Stimulated activated CD8-positive, alpha-beta memory T cell treated with anti-CD3 and anti-CD28 coated beads, Interleukin-4, amount 100 ng/mL, for 1 hour (primary cell): ENCODE measurements around the gene SLC25A48.
"Not testable (repeated sequence)": the region's sequence is repeated elsewhere in the genome, so short reads cannot be mapped to it uniquely, and the experiment has no call there.

Source experiments
- DNase-seq, 2 donors: peaks; one replicate each; pipeline ENCODE4 v3.0.0-alpha.2; 2020; ENCODE audit warnings: low read depth in 2 of 2, low spot score in 1 of 2

SLC25A48 gene

DNA sequence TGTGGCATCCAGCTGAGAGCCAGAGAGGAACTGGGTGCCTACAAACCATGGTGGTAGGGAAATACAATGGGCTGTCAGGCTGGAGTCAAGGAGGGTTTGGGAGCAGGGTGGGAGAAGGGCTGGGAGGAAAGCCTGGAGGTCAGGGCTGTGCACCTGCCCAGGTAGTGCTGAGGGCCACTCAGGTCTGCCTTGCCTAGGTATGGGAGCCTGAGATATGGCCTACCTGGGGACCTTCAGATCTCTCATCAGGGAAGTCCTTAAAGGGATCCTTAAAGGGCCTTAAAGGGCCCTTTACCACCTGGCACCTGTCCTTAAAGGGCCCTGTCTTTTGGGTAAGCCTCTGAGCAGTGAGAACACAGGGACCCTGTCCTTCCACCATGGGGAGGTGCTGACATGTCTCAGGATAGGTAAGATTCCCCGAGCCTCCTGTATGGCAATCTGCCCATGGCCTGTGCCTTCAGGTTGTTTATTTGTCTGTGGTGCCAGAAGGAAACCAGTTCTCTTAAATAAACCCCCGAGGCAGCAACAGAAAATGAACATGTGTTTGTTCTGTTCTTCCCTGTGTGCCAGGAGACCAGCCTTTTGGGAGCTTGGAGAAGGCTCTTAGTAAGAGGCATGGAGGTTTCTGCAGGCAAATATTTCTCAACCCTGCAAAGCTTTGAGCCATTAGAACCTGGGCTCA lies 23.3 kb downstream of the SLC25A48 start:
- DNase-seq = no peak

DNA sequence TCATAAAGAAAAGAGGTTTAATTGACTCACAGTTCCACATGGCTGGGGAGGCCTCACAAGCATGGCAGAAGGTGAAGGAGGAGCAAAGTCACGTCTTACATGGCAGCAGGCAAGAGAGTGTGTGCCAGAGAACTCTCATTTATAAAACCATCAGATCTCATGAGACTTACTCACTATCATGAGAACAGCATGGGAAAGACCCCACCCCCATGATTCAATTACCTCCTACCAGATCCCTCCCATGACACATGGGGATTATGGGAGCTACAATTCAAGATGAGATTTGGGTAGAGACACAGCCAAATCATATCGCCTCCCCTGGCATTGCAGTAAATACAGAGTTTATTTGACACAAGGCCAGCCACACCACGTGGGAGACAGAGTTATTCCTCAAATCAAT lies 24.7 kb downstream of the SLC25A48 start:
- DNase-seq = not testable (repeated sequence)

DNA sequence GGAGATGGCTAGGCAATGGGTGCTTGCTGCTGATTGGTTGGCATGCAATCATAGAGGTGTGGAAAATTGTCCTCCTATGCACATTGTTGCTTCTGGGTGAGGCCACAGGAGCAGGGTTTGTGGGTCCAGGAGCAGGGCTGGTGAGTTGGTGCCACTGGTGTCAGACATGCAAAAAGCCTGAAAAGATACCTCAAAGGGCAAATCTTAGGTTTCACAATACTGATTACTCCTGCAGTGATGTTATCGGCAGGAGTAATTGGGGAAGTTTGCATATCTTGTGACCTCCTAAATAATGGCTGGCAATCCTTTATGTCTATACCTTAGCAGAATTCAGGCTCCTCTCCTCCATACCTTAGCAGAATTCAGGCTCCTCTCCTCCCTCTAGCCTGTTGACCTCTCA lies 25.2 kb downstream of the SLC25A48 start:
- DNase-seq = no peak

DNA sequence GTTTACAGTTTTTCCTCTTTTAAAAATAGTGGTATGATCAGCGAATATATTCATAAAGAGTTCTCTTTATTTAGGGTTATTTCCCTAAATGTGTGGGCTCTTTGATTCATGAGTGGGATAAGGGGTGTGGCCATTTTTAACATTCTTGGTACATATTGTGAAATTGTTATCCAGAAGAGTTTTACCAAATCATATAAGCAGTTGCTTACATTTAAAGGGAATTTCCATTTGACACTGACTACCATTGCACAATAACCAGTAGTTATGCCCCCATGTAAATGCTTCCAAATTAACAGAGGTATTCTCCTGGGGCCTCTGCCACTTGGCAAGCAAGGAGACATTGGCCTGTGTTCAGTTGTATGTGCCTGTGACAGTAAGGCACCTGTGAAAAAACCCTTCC lies 27.2 kb downstream of the SLC25A48 start:
- no peak for DNase-seq

DNA sequence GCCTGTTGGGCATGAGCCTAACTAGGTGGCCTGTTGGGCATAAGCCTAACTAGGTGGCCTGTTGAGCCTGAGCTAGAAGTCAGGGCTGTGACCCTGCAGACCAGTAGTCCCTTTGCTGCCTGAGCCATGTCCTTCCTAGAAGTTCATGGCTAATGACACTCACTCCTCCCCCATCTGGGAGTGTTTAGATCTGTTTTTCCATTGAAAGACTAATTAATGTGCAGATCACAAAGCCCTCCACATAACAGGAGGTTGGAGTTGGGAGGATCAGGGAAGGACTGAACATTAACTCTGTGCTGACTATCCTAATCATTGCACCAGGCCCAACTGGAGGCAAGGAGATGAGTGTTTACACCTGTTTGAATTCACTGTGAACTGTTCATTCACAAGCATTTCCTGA lies 27.6 kb downstream of the SLC25A48 start:
- no peak for DNase-seq

DNA sequence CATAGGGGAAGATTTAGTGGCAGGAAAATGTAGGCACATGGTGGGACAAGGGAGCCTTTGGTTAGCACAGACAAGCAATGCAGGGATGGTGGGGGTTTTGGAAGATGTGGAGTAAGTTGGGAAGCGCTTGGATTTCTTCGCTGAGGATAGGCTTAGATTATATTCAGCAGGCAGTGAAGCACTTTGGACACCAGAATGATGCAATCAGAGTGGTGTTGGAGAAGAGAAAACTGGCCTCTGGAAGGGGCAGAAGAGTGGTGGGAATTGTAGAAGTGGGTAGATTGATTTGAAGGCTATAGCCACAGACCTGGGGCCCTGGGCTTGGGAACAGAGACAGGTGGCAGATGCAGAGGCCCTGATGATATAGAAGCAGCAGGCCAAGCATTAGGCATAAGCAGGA lies 28.3 kb downstream of the SLC25A48 start:
- no peak for DNase-seq

DNA sequence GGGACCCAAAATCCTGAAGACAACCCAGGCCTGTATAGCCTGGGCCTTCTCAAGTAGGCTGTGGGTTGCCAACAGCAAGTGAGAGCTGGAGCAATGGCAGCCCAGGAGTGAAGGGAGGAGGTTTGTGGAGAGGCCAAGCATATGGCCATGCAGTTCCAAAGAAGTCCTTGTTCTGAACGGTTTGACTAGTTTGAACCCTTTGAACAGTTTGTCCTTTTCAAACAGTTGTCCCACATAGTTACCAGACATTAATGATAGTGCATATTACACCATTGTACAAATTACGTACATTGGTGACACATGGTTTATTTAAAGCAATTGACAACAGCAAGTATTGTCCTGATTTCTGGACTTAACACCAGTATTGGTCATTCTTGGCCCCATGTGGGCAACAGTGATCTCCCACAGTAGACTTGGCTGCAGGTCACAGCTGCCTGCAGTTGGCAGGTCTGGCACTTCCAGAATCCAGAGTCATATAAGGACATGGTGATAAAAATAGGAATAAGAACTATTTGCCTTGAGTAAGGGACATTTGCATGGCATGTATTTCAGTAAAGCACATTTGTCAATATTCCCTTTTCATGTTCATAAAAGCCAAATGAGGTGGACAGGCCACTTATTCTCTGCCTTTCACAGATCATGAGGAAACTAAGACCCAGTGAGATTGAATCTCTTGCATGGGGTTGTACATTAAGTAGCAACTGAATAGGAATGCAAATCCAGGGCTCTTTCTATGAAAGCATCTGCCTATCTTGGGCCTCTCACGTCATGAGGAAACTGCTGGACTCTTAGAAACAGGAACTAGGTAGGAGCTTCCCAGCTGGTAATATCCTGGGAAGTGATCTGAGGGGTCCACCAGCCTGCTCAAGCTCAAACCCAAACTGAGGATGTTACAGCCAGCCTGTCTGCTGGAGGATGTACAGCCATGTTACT lies 30.3 kb downstream of the SLC25A48 start:
- DNase-seq = no peak

DNA sequence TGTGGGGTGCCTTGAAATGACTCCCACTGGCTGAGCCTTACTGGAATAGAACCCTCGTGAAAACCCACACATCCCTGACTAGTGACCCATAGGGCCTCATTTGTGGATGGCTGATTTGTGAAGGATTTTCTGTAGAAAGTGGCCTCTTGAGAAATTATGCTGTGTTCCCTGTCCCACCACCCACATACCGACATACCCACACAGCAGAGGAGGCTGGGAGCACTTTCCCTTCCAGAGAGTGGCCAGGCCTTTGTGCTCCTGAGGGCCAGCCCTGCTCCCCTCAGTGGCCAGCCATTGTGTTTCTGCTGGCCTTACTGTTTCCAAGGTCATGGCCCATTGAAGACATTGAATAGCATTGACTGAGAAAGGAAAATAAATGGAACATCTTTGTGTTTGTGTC lies 31.6 kb downstream of the SLC25A48 start:
- DNase-seq = no peak

DNA sequence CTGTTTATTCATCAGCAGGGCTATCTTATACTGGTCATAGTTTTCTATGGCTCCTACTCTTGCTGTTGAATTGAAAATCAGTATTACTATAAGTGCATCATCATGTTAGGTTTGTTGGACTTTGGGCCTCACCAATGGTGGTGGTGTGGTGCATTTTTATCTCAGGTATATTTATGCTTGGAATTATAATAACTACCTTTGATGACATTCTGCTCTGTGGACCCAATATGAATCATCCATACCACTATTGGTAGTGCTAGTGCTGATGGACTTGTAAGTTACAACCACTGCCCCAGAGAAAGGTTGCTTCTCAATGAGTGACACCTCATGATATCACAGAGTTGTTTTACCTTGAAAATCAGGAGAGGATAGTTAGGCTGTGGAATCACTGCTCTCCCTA lies 33.1 kb downstream of the SLC25A48 start:
- no peak for DNase-seq

DNA sequence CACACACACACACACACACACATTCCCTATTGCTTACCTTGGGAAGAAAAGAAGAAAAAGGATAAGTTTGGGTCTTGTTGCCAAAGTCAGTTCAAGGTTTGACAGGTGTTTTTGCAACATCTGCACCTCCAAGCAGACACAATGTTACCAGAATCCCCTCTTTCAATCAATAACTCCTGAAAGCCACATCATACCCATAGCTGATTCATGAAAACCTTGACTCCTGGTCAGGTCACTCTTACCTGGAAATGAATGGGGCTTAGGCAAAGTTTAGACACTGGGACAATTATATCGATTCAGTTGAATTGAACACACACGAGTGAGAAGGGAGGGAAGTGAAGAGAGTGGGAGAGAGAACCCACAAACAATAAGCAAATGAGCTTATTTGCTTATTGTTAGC lies 34.2 kb downstream of the SLC25A48 start:
- no peak for DNase-seq

DNA sequence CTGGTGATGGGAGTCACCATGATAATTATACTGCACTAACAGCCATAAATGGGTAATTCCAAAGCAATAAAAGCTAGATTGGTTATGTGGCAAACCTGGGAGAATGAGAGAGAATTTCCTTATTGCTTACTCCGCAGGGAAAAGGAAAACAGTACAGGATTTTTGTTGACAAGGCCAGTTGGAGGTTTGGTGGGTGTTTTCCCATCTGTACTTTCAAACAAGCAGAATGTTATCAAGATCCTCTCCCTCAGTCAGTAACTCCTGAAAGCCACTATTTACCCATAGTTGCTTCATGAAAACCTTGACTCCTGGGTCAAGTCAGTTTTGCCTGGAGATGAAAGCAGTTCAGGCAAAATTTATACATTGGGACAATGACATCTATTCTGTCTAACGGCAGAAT lies 34.8 kb downstream of the SLC25A48 start:
- no peak for DNase-seq

DNA sequence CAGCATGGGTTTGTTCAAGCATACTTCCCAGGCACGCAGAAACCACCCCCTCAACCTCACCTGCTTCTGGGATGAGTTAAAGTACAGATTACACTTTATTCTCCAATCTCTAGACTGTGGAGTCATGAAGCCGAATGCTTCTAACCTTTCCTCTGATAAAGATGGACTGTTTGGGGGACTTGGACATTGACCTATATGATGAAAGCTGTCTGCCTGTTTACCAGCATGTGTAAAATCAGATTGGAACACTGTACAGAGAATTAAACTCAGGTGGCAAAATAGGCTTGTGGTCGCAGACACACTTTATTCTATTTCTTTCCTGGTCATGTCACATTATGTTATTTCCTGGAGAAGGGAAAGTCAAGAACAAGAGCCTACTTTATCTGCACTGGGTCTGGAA lies 35.5 kb downstream of the SLC25A48 start:
- DNase-seq = no peak

DNA sequence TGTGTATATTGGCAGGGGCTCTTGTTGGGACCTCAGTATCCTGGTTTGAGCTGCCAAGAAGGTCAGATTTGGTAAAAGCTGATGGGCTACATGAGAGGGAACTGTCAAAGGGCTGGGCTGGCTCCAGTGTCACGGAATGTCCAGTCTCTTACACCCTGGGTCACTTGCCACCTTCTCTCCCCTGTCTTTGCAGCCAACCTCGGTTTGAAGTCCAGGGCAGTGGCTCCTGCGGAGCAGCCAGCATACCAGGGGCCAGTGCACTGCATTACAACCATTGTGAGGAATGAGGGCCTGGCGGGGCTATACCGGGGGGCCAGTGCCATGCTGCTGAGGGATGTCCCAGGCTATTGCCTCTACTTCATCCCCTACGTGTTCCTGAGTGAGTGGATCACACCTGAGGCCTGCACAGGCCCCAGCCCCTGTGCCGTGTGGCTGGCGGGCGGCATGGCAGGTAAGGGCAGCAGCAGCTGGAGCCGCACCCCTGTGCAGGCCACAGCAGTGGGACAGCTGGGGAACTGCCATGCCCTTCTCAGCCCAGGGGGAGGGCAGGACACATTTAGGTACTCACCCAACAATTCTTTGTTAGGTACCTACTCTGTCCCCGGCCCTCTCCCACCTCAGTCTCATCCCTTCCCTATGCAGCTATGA lies 36.9 kb downstream of the SLC25A48 start:
- DNase-seq = no peak

DNA sequence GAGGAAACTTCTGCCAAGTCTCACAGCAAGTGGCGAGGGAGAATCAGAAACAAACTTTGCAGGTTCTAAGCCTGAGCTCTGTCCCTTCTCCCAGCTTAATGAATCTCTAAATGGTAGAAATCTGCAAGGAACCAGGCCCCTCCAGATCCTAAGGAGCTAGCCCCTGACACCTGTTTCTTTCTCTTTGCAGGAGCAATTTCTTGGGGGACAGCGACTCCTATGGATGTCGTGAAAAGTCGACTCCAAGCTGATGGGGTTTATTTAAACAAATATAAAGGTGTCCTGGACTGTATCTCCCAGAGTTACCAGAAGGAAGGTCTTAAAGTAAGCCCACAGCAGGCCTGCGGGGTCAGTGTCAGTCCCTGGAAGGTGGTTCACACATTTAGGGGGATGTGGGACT lies 39.4 kb downstream of the SLC25A48 start:
- DNase-seq = no peak

DNA sequence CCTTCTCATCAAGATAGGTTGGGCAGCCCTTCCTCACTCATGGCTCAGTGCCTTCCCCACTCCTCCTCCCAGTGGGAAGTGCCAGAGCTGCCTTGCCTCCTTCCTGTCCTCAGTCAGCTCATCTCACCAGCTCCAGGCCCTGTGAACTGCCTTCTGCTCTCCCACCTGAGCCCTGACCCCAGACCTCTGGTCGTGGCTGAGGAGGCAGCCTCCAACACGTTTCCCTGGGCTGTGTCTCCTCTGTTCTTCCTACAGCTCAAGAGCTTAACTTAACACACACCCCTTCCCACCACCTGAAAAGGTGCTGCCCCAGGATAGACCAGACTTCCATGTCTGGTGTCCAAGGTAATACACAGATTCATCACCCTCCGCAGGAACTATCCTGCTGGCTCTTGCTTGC lies 40.0 kb downstream of the SLC25A48 start:
- no peak for DNase-seq

DNA sequence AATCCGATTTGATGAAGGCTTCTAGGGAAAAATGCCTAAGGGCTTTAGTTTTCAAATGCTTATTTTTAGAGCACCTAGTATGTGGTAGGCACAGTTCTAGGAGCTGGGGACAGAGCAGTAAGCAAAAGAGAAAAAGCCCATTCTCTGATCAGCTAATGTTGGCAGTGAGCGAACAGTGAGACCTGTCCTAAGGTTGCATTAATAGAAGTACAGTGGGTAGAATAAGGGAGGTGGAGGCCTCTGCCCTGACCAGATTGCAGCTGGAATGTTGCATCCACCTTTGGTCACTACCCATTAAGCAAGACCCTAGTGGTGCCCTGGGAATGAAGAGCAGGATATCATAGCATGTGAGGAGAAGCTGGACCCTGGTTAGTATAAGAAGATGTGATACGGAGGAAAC lies 41.1 kb downstream of the SLC25A48 start:
- no peak for DNase-seq

DNA sequence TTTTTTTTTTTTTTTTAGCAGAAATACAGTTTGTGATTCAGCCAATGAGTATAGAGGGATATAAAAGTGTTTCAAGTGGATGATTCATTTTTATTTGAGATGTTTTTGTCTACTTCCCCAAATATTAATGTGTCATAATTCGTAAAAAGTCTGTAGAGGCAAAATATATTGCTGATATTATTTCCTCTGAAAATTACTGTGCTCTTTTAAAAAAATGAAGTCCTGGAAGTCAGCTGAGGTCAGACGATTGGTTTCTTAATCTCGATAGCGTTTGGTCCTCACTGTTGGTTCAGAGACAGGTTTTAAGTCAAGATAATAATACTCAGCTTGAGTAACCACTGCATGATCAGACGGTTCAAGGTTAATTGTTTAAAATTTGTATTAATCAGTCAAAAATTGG lies 41.7 kb downstream of the SLC25A48 start:
- DNase-seq = no peak

DNA sequence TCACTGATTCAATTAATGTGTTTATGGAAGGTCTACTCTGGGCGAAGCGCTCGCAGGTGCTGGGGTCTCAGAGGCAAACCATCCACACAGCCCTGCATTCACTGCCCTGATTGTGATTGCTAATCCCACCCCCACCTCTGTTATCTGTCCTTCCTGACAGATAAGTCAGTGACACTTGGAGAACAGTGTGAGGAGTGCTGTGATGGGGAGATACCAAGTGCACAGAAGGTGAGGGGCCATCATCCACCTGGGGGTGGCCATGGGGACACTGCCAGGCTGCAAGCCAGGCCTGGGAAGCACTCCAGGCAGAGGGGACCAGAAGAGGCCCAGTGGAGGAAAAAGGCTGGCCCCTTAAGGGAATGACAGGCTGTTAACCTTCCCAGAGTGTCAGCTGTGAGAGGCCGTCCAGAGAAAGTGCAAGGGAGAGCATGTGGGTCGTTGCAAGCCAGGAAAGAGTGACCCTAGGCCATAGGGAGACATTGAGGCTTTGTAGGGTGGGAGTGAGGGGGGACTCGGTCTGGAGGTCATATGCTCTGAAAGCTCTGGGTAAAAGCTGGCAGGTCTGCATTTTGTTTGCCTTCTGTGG lies 43.2 kb downstream of the SLC25A48 start:
- no peak for DNase-seq

DNA sequence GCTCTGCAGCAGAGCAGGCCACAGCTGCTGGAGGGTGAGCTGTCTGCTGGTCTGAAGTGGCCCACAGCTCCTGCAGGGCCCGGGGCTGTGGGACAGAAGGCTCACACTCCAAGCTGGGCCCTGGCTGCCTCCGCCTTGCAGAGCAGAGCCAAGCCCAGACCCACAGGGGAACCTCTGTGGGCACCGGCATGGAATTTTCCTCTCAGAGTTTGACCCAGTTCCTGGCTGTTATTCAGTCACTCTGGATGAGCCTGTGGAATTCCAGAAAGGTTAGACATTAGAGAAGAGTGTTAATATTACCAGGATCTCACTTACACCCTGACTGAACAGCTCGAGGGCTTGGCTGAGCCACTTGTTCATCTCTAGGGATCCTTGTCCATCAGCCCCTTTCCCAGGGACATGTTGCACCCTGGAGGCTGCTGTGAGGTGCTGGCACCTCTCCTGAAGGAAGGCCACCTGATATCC lies 43.7 kb downstream of the SLC25A48 start:
- DNase-seq = no peak

DNA sequence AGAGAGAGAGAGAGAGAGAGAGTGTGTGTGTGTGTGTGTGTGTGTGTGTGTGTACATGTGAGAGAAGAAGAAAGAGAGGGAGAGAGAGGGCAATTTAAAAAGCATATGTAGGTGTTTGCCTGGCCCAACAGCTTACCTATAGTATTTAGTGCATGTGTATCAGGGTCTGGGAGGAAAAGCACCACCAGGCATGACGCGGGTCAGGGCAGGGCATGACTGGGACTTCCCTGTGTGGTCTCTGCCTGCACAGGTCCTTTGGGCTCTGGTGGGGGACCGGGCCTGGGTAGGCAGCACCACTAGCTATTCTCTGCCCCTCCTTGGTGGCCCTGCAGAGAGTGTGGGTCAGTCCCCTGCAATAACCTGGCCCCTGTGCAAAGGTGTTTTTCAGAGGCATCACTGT lies 45.1 kb downstream of the SLC25A48 start:
- DNase-seq = no peak

DNA sequence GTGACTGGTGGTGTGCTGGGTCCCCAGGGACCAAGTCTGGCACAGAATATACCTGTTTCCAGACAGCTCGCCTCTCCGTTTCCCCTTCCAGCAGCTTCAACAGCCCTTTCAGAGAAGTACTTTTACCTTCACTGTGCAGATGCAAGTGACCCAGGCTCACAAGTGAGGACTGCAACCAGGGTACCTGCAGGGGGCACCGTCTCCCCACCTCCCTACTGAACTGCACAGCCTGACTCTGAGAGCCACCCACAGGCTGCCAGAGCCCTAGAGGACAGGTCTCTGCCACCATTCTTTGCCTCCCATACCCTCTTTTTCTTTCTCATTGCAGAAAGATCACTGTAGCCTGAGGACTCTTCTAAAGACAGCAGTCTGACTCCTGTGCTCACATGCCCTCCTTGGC lies 45.8 kb downstream of the SLC25A48 start:
- DNase-seq = no peak

DNA sequence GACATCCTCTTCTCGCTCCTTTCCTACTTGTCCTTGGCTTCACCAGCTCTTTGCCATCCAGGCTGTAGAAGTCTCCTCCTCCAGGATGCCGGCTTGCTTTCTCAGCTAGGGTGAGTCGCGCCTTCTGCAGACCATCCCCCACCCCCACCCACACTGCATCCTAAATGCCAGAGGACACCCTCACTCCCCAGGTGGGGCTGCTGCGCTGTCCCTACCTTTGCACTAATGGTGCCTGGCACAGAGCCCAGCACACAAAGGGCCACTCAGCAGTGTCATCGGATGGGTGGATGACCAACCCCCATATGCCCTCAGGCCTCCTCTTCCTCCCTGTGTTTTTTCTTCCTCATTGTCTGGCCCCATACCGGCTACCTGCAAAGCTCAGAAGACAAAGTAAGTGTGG lies 46.3 kb downstream of the SLC25A48 start:
- DNase-seq = no peak
